GM12864 (cell line): ENCODE results near the gene CLIC1.

Experiments
- DNase-seq: peaks from one replicate; pipeline ENCODE4 v3.0.0-alpha.2; 2011; ENCODE audit warnings: low read depth
- H3K4me3 ChIP-seq: 2 replicates; pipeline ENCODE4 v1.5.1; 2011; ENCODE audit warnings: mild to moderate bottlenecking, low read depth, low read length, control low read depth
- CTCF ChIP-seq: IDR thresholded peaks from 2 replicates; pipeline ENCODE4 v1.5.1; 2011; ENCODE audit warnings: low read depth, mild to moderate bottlenecking, moderate library complexity, low read length, control low read depth, inconsistent platforms; ENCODE audit errors: missing control alignments

The CLIC1 gene

GRCh38 chr6:31730631-31731086 is 5.7 kb downstream of the CLIC1 start:
- DNase-seq, result no peak
- no peak for TF ChIP-seq CTCF
- no peak overlapping the region for H3K4me3 ChIP-seq

- no peak for TF ChIP-seq CTCF
- DNase-seq, result no peak
- H3K4me3 ChIP-seq, result peak overlapping the region; percentile 51
Observed at GRCh38 chr6:31729979-31730630, 6.2 kb downstream of the CLIC1 start.

- DNase-seq, result no peak
Observed at GRCh38 chr6:31729515-31729978, 6.8 kb downstream of the CLIC1 start.

GRCh38 chr6:31728767-31729514 is 7.4 kb downstream of the CLIC1 start, which contains the start of gene DDAH2:
TSS of gene DDAH2 (minus strand) at chr6:31729299. CDS start at chr6:31729161, 138 bp downstream.
- peak within 1 kb of the TSS; percentile 51 for H3K4me3 ChIP-seq
- no peak for DNase-seq
- TF ChIP-seq CTCF, result peak; percentile 82

More at GRCh38 chr6:31729515-31729978, 6.8 kb downstream of the CLIC1 start:
- no peak for TF ChIP-seq CTCF
- peak overlapping the region; percentile 51 for H3K4me3 ChIP-seq

GRCh38 chr6:31727717-31728671 is 8.3 kb downstream of the CLIC1 start:
- peak; percentile 70 for DNase-seq
- H3K4me3 ChIP-seq, result no peak overlapping the region

More at GRCh38 chr6:31727717-31728671, 8.3 kb downstream of the CLIC1 start:
- TF ChIP-seq CTCF, result no peak
